Kidney glomerular epithelial cell (primary cell): Measurements from ENCODE around the gene CROCC2.

Source experiments
- DNase-seq: peaks from one replicate; lab custom pipeline; 2025; lab: John Stamatoyannopoulos, UW

CROCC2 gene

DNA sequence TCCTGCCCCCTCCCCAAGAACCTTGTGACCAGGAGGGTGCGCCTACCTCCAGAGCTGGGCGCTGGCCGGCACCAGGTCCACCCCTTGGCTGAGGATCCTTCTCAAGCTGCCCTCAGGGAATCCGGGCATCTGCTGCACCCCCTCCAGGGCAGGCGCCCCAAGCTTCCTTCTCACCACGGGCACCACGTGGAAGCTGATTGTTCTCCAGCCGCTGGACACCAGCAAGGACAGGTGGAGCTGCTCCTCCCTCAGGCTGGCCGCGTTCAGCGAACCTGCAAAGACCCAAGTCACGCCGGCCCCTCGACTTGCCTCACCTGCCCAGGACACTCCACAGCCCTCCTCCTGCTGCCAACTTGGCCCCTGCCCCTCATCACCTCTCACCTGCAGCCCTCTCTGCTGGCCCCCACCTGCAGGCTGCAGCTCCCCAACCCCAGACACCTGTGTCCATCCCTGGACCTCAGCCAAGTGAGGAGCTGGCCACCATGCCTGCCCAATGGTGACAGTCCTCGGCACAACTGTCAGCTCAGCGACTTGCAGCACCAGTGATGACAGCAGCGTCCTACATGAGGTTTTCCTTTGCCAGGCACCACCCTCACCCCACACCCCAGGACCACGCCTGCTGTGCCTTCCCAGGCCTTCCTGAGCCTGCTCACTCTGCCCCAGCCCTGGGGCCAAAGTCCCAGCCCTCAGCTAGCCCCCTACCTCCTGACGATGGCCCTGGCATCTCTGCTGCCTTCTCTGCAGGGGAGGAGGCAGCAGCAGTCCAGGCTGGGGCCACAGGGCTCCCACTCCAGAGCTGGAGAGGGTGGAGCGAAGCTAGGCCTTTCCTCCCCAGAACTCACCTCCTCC is 14.4 kb upstream of the CROCC2 start:
- DNase-seq: no peak

DNA sequence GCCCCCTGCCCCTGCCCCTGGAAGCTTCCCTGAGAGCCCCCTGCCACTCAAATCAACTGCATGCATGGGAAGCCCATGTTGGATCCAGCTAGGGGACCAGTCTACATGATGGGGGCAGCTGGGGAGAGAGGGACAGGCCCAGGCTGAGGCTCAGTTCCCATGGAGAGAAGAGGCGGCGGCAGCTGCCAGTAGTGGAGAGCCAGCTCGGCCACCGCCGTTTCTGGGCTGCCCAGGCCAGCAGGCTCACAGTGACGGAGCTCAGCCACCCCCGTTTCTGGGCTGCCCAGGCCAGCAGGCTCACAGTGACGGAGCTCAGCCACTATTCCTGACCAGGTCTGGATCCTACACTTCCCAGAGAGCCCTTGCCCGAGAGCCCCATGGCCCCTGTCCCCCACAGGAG is 13.8 kb upstream of the CROCC2 start:
- DNase-seq: no peak

DNA sequence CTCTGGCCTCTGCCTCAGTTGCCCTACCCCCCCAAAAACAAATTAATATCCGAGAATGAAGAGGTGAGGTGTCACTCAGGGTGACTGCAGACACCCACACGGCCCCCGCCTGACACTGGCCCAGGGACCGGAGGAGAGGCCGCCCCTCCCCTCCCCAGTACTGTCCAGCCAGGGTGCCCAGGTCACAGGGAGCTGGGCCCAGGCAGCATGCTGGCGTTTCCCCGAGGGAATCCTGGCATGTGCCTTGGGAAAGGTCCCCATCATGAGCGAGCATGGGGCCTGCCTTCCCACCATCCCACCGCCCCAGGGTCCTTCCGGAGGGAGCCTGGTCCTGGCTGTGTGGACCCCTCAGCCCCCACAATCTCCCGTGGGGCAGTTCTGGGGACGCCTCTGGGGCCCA is 13.2 kb upstream of the CROCC2 start:
- no peak for DNase-seq

- DNase-seq: no peak
Observed at GRCh38 chr2:240893363-240893844, 12.7 kb upstream of the CROCC2 start.

DNA sequence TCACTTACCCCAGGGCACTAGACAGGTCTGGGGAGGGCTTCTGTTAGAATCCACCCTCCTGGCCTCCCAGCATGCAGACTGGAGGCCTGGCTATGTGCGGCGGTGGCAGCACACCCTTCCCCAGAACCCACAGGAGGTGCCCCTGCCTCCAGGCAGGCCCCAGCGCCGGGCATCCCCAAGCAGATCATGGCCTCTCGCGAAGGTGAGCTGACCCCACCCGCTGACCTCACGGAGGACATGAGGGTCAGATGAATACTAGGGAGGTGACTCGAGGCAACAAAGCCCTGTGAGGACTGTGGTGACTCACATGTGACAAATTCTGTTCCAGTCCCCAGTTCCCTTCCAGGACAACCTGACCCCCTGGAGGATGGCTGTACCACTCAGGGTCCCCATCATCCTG is 12.1 kb upstream of the CROCC2 start:
- DNase-seq: no peak

- no peak for DNase-seq
Observed at GRCh38 chr2:240894836-240895558, 11.1 kb upstream of the CROCC2 start.

GRCh38 chr2:240895656-240896388 is 10.3 kb upstream of the CROCC2 start, which contains the start of gene MAB21L4:
Gene MAB21L4, minus strand, starts transcription at chr2:240896156. Its CDS starts 159 bp downstream, at chr2:240895997.
- no peak for DNase-seq

GRCh38 chr2:240896394-240896793 is 9.7 kb upstream of the CROCC2 start:
- DNase-seq: no peak

GRCh38 chr2:240896871-240897692 is 9.1 kb upstream of the CROCC2 start:
- DNase-seq: no peak

- DNase-seq: no peak
Observed at GRCh38 chr2:240898108-240898730, 7.9 kb upstream of the CROCC2 start.

DNA sequence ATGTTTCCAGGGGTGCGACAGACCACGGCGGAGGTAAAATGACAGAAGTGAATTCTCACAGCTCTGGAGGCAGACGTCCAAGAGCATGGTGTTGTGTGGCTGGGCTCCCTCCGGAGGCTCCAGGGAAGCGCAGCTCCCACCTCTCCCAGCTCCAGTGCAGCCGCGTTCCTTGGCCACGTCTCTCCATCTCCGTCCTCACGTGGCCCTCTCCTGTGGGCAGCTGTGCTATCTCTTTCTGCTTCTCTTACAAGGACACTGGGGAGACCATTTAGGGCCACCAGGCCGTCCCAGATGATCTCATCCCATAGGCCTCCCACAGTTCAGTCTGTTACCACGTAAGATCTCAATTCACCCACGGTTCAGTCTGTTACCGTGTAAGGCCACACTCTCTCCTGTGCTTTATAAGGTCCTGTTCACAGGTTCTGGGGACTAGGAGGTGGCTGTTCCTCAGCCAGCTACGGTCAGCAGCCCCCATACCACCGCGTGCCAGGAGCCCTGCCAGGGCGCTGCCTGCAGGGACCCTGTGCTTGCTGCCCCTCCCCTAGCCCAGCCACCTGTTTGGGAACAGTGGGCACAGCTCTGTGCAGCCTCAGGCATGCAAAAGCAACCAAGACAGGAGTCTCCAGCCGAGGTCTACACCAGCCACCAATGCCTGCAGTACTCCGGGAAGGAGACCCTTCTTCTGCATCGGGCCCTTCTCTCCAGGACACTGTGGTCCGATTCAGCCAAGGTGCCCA is 7.2 kb upstream of the CROCC2 start:
- no peak for DNase-seq

GRCh38 chr2:240899468-240899865 is 6.7 kb upstream of the CROCC2 start:
- no peak for DNase-seq

GRCh38 chr2:240900141-240900860 is 5.8 kb upstream of the CROCC2 start:
- DNase-seq: no peak

DNA sequence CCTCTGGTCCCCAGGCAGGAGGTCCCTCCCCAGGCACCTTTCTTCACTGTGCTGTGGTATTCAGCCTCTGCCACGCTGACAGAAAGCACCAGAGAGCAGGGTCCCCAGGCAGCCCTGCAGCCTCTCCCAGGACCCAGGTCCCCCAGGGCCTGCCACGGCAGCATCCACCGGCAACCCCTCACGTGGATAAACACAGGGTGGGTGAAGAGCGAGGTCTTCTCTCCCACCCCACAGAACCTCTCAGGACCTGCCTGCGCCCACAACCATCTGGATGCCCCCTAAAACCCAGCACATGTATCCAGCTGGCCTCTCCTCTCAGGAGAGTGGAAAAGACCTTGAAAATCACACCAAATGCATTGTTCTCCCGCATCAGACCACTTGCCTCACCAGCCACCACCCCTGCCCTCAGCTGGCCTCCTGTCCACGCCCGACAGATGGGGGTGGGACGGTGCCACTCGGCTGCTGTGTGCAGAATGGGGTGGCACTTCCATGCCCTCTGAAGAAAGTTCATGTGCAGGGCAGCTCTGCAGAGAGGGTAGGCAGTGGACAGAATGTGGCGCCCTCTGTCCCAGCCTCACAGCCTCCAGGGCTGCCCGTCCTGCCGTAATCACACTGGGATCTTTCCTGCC is 4.0 kb upstream of the CROCC2 start:
- DNase-seq: no peak

DNA sequence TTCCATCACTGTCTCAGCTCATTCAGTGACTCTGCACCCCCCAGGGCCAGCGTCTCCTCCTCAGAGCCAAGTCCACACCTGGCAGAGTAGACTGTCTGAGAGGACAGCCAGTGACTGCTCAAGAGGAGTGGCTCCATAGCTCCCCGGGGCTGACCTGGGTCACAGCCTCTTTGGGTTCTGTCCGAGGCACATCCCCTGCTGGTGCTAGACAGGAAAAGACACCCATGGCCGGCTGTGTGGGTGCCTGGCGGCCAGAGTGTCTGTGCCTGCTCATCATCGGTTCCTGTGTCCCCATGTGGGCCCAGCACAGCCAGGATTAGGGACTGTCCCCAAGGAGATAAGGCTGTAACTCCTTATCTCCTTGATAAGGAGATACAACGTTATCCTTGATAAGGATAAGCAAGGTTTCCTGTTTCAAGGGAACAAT is 3.5 kb upstream of the CROCC2 start:
- no peak for DNase-seq

DNA sequence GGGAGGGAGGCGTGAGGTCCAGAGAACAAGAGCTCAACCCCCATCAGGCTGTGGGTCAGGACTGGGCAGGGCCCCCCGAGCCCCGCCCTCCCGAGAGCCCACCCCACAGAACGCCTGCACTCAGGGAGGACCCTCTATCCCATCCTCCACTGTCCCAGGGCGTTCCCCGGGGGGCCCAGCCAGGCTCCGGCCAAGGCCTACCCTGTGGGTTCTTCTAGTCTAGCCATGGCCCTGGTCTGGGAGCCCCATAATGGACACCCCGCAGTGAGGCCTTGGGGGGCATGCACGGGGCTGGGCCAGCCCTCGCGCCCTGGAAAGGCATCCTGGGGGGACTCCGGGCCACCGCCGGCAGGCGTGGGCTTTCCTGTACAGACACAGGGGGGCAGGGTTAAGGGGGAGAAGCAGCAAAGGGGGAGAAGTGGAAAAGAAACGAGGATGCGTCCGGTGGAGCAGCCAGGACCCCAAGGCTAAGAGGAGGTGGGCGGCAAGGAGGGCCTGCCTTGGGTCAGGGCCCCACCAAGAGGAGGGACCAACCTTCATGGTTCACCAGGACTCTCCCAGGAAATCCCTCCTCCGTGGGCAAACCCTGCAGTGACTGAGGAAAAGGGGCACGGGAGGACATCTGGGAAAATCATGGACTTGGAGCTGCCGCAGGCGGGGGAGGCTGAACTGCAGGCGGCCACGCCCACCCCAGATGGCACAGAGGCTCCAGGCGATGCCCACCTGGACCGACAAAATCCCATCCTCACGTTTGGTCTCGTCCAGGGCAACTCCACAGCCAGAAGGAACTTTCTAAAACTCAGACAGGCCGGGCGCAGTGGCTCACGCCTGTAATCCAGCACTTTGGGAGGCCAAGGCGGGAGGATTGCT is 2.7 kb upstream of the CROCC2 start:
- DNase-seq: no peak

GRCh38 chr2:240904216-240905175 is 1.6 kb upstream of the CROCC2 start:
- no peak for DNase-seq
